Activated T-helper 17 cell treated with anti-CD3 and anti-CD28 coated beads, Interleukin-2, amount 50 U/mL, for 72 hours (primary cell): ENCODE data around the gene MTF2. TPM values are rescaled to one million over a fixed set of nuclear protein-coding genes. Genes with fewer than 3 reads are reported as not detected.
"Not testable (repeated sequence)": the region's sequence is repeated elsewhere in the genome, so short reads cannot be mapped to it uniquely, and the experiment has no call there.

ENCODE experiments used
- ATAC-seq: fragments of 150-1000 bp; cut with Tn5 transposase; replicated peaks from 2 replicates; pipeline ENCODE4 v1.10.0; 2021; ENCODE audit warnings: mild to moderate bottlenecking, moderate library complexity
- H3K27ac Mint-ChIP-seq: one replicate; pipeline ENCODE4 v1.8.0; 2022; ENCODE audit warnings: mixed read lengths
- H3K27me3 Mint-ChIP-seq: one replicate; pipeline ENCODE4 v1.8.0; 2022; ENCODE audit warnings: mixed read lengths
- H3K36me3 Mint-ChIP-seq: one replicate; pipeline ENCODE4 v1.8.0; 2022; ENCODE audit warnings: low read depth, mild to moderate bottlenecking, mixed read lengths
- H3K4me1 Mint-ChIP-seq: one replicate; pipeline ENCODE4 v1.8.0; 2022; ENCODE audit warnings: mixed read lengths
- H3K4me3 Mint-ChIP-seq: one replicate; pipeline ENCODE4 v1.8.0; 2022; ENCODE audit warnings: mild to moderate bottlenecking, mixed read lengths
- H3K9me3 Mint-ChIP-seq: one replicate; pipeline ENCODE4 v1.8.0; 2022; ENCODE audit warnings: mixed read lengths
- total RNA-seq, 2 donors: library from RNA; stranded (reverse); gene quantifications; one replicate each; pipeline ENCODE4 v1.2.3, GENCODE V29; 2022

MTF2 gene
- total RNA-seq = 10 to 100 TPM; 50.0 to 58.5 TPM

GRCh38 chr1:93078986-93079654 is at the start of gene MTF2:
MTF2 (plus strand) TSS chr1:93079283; CDS start chr1:93079527, 244 bp downstream.
- Mint-ChIP-seq H3K27me3 (no peaks in the 10 kb centered on the region), H3K4me1 (peaks cover 5% of the 10 kb centered on the region), H3K4me3 (peak within 1 kb of the TSS; percentile 94), H3K36me3 (peaks cover 34% of the 10 kb centered on the region), H3K9me3 (no peaks in the 10 kb centered on the region), H3K27ac (peak within 1 kb of the TSS; percentile 97)
- peak; percentile 96 for ATAC-seq

GRCh38 chr1:93029317-93029716 is 49.8 kb upstream of the MTF2 start:
- Mint-ChIP-seq H3K4me1 (peaks cover 8% of the 10 kb centered on the region), H3K27me3 (peaks cover 4% of the 10 kb centered on the region), H3K9me3 (no peaks in the 10 kb centered on the region), H3K4me3 (peak overlapping the region; percentile 27), H3K36me3 (no peaks in the 10 kb centered on the region), H3K27ac (peak overlapping the region; percentile 54)
- ATAC-seq = peak; percentile 72

GRCh38 chr1:93030191-93030590 is 48.9 kb upstream of the MTF2 start:
- not testable (repeated sequence) for H3K4me1 Mint-ChIP-seq, H3K36me3 Mint-ChIP-seq, ATAC-seq, H3K4me3 Mint-ChIP-seq, H3K9me3 Mint-ChIP-seq, H3K27ac Mint-ChIP-seq, H3K27me3 Mint-ChIP-seq

- Mint-ChIP-seq H3K27ac (no peak overlapping the region), H3K27me3 (peaks cover 4% of the 10 kb centered on the region), H3K4me1 (peaks cover 8% of the 10 kb centered on the region), H3K9me3 (no peaks in the 10 kb centered on the region), H3K36me3 (no peaks in the 10 kb centered on the region), H3K4me3 (no peak overlapping the region)
- no peak for ATAC-seq
Measured at GRCh38 chr1:93031711-93032110, 47.4 kb upstream of the MTF2 start.

- ATAC-seq = no peak
- Mint-ChIP-seq H3K36me3 (no peaks in the 10 kb centered on the region), H3K4me3 (no peak overlapping the region), H3K4me1 (peaks cover 8% of the 10 kb centered on the region), H3K9me3 (no peaks in the 10 kb centered on the region), H3K27ac (no peak overlapping the region), H3K27me3 (no peaks in the 10 kb centered on the region)
Measured at GRCh38 chr1:93033029-93033428, 46.1 kb upstream of the MTF2 start.

- Mint-ChIP-seq H3K4me1 (peaks cover 12% of the 10 kb centered on the region), H3K27me3 (no peaks in the 10 kb centered on the region), H3K27ac (no peak overlapping the region), H3K9me3 (no peaks in the 10 kb centered on the region), H3K4me3 (no peak overlapping the region), H3K36me3 (no peaks in the 10 kb centered on the region)
- ATAC-seq = peak; percentile 59
Measured at GRCh38 chr1:93033785-93034184, 45.3 kb upstream of the MTF2 start.

- Mint-ChIP-seq H3K27ac (no peak overlapping the region), H3K36me3 (no peaks in the 10 kb centered on the region), H3K27me3 (no peaks in the 10 kb centered on the region), H3K4me3 (no peak overlapping the region), H3K9me3 (no peaks in the 10 kb centered on the region), H3K4me1 (peaks cover 10% of the 10 kb centered on the region)
- no peak for ATAC-seq
Measured at GRCh38 chr1:93034397-93034796, 44.7 kb upstream of the MTF2 start.

DNA sequence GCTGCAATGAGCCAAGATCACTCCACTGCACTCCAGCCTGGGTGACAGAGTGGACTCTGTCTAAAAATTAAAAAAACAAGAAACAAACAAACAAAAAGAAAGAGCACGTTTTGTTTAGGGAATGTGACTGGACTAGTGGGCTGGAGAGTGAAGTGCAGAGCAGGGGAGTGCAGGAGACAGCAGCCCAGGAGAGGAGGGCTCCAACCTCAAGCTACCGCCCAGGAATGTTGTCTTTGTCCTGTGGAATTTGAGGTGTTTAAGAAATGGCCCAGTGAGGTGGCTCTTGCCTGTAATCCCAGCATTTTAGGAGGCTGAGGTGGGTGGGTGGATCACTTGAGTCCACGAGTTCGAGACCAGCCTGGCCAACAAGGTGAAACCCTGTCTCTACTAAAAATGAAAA is 42.4 kb upstream of the MTF2 start:
- Mint-ChIP-seq H3K27ac (no peak overlapping the region), H3K4me3 (no peak overlapping the region), H3K36me3 (no peaks in the 10 kb centered on the region), H3K27me3 (no peaks in the 10 kb centered on the region), H3K9me3 (no peaks in the 10 kb centered on the region), H3K4me1 (peaks cover 6% of the 10 kb centered on the region)
- ATAC-seq = no peak

DNA sequence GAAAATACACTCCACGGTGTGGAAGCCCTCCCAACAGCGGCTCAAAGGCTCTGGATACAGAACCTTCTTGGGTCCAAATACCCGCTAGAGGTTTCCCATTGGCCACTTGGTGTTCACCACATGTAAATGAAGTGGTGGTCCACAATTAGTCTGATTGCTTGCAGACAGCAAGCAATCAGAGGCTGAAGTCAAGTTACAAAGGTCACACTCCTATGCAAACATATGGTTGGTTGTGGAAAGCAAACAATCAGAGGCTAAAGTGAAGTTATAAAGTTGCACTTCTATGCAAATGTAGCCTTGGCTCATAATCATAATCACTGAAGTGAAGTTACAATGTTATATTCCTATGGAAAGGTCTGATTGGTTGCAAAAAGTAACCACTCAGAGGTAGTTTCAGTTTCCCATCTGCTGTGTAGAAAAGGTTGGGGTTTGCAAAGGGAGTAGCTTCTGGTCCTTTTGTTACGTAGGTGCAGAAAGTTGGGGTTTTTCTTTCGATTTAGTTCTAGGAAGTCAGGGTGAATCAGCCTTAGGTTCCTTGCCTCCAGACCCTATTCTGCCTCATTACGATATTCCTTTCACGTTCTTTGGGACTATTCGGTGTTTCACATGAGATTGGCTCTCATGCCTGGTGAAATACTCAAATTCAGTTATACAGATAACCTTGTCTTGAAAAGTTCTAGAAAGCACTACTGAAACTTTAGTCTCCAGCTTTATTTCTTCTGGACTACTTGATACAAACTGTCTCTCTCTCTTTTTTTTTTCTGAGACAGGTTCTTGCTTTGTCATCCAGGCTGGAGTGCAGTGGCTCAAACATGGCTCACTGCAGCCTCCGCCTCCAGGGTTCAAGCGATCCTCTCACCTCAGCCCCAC is 36.7 kb upstream of the MTF2 start:
- Mint-ChIP-seq H3K27me3 (no peaks in the 10 kb centered on the region), H3K4me3 (peak overlapping the region; percentile 67), H3K27ac (peak overlapping the region; percentile 62), H3K4me1 (peaks cover 6% of the 10 kb centered on the region), H3K36me3 (no peaks in the 10 kb centered on the region), H3K9me3 (no peaks in the 10 kb centered on the region)
- peak; percentile 94 for ATAC-seq

- Mint-ChIP-seq H3K36me3 (no peaks in the 10 kb centered on the region), H3K4me3 (peak overlapping the region; percentile 67), H3K27ac (peak overlapping the region; percentile 62), H3K27me3 (no peaks in the 10 kb centered on the region), H3K9me3 (no peaks in the 10 kb centered on the region), H3K4me1 (peaks cover 6% of the 10 kb centered on the region)
- no peak for ATAC-seq
Measured at GRCh38 chr1:93043057-93043557, 36.0 kb upstream of the MTF2 start.

- Mint-ChIP-seq H3K27ac (no peak overlapping the region), H3K27me3 (no peaks in the 10 kb centered on the region), H3K4me3 (no peak overlapping the region), H3K4me1 (no peaks in the 10 kb centered on the region), H3K9me3 (no peaks in the 10 kb centered on the region), H3K36me3 (no peaks in the 10 kb centered on the region)
- no peak for ATAC-seq
Measured at GRCh38 chr1:93047618-93048017, 31.5 kb upstream of the MTF2 start.

DNA sequence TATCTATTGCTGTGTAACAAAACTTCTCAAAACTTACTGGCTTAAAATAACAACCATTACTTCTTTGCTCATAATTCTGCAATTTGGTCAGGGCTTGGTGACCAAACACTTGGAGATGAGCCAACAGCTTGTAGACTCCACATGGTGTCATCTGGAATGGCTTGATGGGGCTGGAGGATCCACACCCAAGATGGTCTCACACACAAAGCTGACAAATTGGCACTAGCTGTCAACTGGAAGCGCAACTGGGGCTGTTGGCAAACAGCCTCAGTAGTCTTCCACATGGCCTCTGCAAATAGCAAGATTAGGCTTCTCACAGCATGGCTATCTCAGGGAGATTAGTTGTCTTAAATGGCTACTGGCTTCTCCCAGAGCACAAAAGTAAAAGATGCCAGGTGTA is 27.1 kb upstream of the MTF2 start:
- no peak overlapping the region for H3K27ac Mint-ChIP-seq
- no peaks in the 10 kb centered on the region for H3K4me1 Mint-ChIP-seq

DNA sequence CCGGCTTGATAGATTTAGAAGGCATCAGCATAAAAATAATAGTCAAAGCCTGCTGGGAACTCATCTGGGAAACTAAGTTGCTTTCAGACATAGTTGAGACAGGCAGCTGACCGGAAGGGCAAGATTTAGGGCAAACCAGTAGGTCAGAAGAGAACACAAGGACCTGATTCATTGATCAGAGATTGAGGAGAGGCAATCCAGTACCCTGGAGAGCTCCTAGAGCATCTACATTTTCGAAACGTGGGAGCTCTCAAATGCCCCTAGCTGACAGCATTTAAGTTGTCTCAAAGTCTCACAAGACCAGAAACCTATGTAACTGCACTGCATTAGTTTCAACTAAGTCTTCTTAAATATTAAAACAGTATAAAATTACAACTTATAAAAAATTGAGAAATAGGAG is 22.9 kb upstream of the MTF2 start:
- ATAC-seq = no peak
- Mint-ChIP-seq H3K27me3 (peaks cover 10% of the 10 kb centered on the region), H3K36me3 (no peaks in the 10 kb centered on the region), H3K4me1 (no peaks in the 10 kb centered on the region), H3K9me3 (no peaks in the 10 kb centered on the region), H3K27ac (no peak overlapping the region), H3K4me3 (no peak overlapping the region)

More for the DNA sequence above, 27.1 kb upstream of the MTF2 start:
- no peak for ATAC-seq
- no peak overlapping the region for H3K4me3 Mint-ChIP-seq
- H3K27me3 Mint-ChIP-seq = no peaks in the 10 kb centered on the region
- H3K36me3 Mint-ChIP-seq = no peaks in the 10 kb centered on the region
- no peaks in the 10 kb centered on the region for H3K9me3 Mint-ChIP-seq

DNA sequence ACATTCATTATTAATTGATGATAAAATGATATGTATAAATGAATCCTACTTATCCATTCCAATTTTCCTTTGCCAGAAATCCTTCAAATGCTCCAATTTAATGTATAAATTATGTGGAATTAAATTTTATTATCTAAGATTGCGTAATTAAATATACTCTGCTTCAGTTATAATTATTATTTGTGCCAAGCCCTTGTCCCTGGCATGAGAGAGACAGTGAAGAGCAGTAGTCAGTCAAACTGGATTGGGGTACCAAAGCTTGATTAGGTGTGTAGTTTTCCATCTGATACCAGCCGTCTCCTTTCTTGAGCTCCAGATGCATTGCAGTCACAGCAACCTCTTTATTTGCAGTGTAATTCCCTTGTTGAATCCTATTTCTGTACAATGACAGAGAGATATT is 22.4 kb upstream of the MTF2 start:
- peaks cover 10% of the 10 kb centered on the region for H3K27me3 Mint-ChIP-seq
- H3K9me3 Mint-ChIP-seq = no peaks in the 10 kb centered on the region
- ATAC-seq = no peak
- H3K4me1 Mint-ChIP-seq = no peaks in the 10 kb centered on the region
- H3K4me3 Mint-ChIP-seq = no peak overlapping the region
- no peak overlapping the region for H3K27ac Mint-ChIP-seq
- no peaks in the 10 kb centered on the region for H3K36me3 Mint-ChIP-seq
